SH-SY5Y (cell line): ENCODE results near the gene TBC1D13.

Source experiments
- GATA2 ChIP-seq: IDR thresholded peaks from 2 replicates; pipeline ENCODE4 v1.6.1; 2011; ENCODE audit warnings: mild to moderate bottlenecking, low read depth, low read length
- GATA3 ChIP-seq: IDR thresholded peaks from 2 replicates; pipeline ENCODE4 v1.6.1; 2011; ENCODE audit warnings: low read depth, mild to moderate bottlenecking, low read length, moderate library complexity

DNA sequence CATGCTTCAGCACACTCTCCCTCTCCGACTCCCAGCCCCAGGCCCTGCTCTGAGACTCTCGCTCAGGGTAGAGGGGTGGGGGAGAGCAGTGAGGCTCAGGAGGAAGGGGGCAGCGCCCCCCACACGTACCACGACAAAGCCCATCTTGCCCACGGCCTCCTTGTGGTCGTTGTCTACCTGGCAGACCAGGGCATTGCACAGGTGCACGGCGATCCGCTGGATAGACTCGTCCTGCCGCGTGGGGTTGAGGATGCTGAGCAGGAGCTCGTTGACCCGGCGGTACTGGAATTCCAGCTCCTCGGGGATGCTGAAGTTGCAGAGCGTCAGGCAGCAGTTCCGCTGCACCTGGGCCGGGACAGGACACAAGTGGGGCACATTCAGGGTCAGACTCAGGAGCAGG lies 44.7 kb upstream of the TBC1D13 start:
- no peak for TF ChIP-seq GATA2
- TF ChIP-seq GATA3, result no peak
